Stomach (tissue), 9 donors: ENCODE data around the gene COL4A4. TPM values are rescaled to one million over a fixed set of nuclear protein-coding genes. Genes with fewer than 3 reads are reported as not detected.

Source experiments
- DNase-seq, 2 donors: peaks; one replicate each; pipeline versions ENCODE4 v3.0.0 to v3.0.0-alpha.2; 2013 to 2019
- H3K27ac ChIP-seq, 5 donors: fragments of 200-600 bp in 4 of 5; sonication (generic) in 4 of 5; one replicate each; pipeline ENCODE4 v1.5.1; 2013 to 2019; ENCODE audit warnings: mild to moderate bottlenecking in 1 of 5, moderate library complexity in 1 of 5
- H3K27me3 ChIP-seq, 3 donors: fragments of 200-600 bp; sonication (generic); one replicate each; pipeline ENCODE4 v1.5.1; 2017 to 2019; ENCODE audit warnings: mixed run types in 1 of 3
- H3K36me3 ChIP-seq, 4 donors: fragments of 200-600 bp; sonication (generic); 1 replicate in 3 of 4; 2 replicates in 1 of 4; pipeline ENCODE4 v1.5.1; 2016 to 2019
- H3K4me1 ChIP-seq, 4 donors: fragments of 200-600 bp; sonication (generic); one replicate each; pipeline ENCODE4 v1.5.1; 2016 to 2019
- H3K4me3 ChIP-seq, 4 donors: fragments of 200-600 bp; sonication (generic) in 3 of 4; one replicate each; pipeline ENCODE4 v1.5.1; 2016 to 2019; ENCODE audit warnings: mild to moderate bottlenecking in 1 of 4
- H3K9me3 ChIP-seq, 4 donors: fragments of 200-600 bp; sonication (generic); one replicate each; pipeline ENCODE4 v1.5.1; 2016 to 2019
- CTCF ChIP-seq, 7 experiments: fragments of 450-650 bp in 4 of 7; fragments of 200-600 bp in 3 of 7; sonication (generic) in 3 of 7; IDR thresholded peaks; one replicate each; pipeline ENCODE4 v1.5.1; 2016 to 2019; ENCODE audit warnings: antibody characterized with exemption in 7 of 7, control low read depth in 2 of 7, mild to moderate bottlenecking in 1 of 7
- EP300 ChIP-seq: sonication (generic); formaldehyde crosslinking; IDR thresholded peaks from one replicate; pipeline ENCODE4 v1.6.1; 2017; ENCODE audit warnings: antibody characterized with exemption
- POLR2A ChIP-seq, 4 donors: fragments of 450-650 bp; IDR thresholded peaks; one replicate each; pipeline ENCODE4 v1.6.1; 2016; ENCODE audit warnings: antibody characterized with exemption in 4 of 4, control low read depth in 2 of 4, mild to moderate bottlenecking in 1 of 4, moderate library complexity in 1 of 4
- POLR2AphosphoS5 ChIP-seq, 3 donors: sonication (generic); formaldehyde crosslinking; IDR thresholded peaks; one replicate each; pipeline ENCODE4 v1.6.1; 2016; ENCODE audit warnings: antibody characterized with exemption in 3 of 3
- WGBS, 5 donors: extraction: QIAGEN DNeasy Blood & Tissue Kit in 3 of 5; methylation state at CpG; one replicate each; pipeline versions ENCODE4 v1.1.5 to v1.1.7; 2013 to 2018; 5-methylcytosine and 5-hydroxymethylcytosine counted together
- intact Hi-C: fragments of 100-400 bp; cut with DNase I; formaldehyde crosslinking; loops from one replicate; pipeline ENCODE4 v1.15.1; 2023; ENCODE audit warnings: low total_unique reads
- polyA plus RNA-seq, 3 donors: library from polyadenylated mRNA; stranded (reverse); fragments of 200-250 nt; gene quantifications; one replicate each; pipeline ENCODE4 v1.2.3, GENCODE V29; 2013
- total RNA-seq, 5 donors: library from RNA; depleted of rRNA; stranded (reverse); fragments of >200 nt; gene quantifications; one replicate each; pipeline versions ENCODE4 v1.1.0 to v1.2.3, GENCODE V29; 2014 to 2016
- donor health status: healthy with polysubstance abuse.
- donor health status: Bipolar disorder and iron deficiency.
- donor health status: healthy.

COL4A4 gene
- total and polyA plus RNA-seq, 8 donors = 0.15 to 7.6 (median 0.55) TPM; not detected in 1

GRCh38 chr2:226971770-226972169, 192.2 kb downstream of the COL4A4 start:
- no peaks in the 10 kb centered on the region for H3K4me1 ChIP-seq
- TF ChIP-seq POLR2A (IDR thresholded peaks at IDR 0.05) (no peak), CTCF (IDR thresholded peaks at IDR 0.05) (no peak), EP300 (no peak), POLR2AphosphoS5 (IDR thresholded peaks at IDR 0.05) (no peak)
- intact Hi-C loops = no loop called here
- H3K4me3 ChIP-seq = no peak overlapping the region
- H3K36me3 ChIP-seq = no peaks in the 10 kb centered on the region
- H3K27me3 ChIP-seq = no peaks in the 10 kb centered on the region
- no peak for DNase-seq
- 92 to 97% (median 95%) methylated on average over 4 of the region's 4 CpGs for whole genome bisulfite sequencing, 5 donors
- no peak overlapping the region for H3K27ac ChIP-seq
- no peaks in the 10 kb centered on the region for H3K9me3 ChIP-seq

GRCh38 chr2:226971084-226971483, 192.9 kb downstream of the COL4A4 start:
- no peaks in the 10 kb centered on the region for H3K36me3 ChIP-seq
- H3K27me3 ChIP-seq = no peaks in the 10 kb centered on the region
- H3K27ac ChIP-seq = no peak overlapping the region
- intact Hi-C loops = no loop called here
- WGBS, 5 donors = 84 to 89% (median 87%) methylated on average over 6 of the region's 6 CpGs
- no peaks in the 10 kb centered on the region for H3K4me1 ChIP-seq
- no peak for DNase-seq
- no peak overlapping the region for H3K4me3 ChIP-seq
- H3K9me3 ChIP-seq = no peaks in the 10 kb centered on the region
- TF ChIP-seq CTCF (IDR thresholded peaks at IDR 0.05) = no peak
- no peak for TF ChIP-seq EP300
- no peak for TF ChIP-seq POLR2AphosphoS5 (IDR thresholded peaks at IDR 0.05)
- no peak for TF ChIP-seq POLR2A (IDR thresholded peaks at IDR 0.05)

- no peaks in the 10 kb centered on the region for H3K9me3 ChIP-seq
- 78 to 89% (median 84%) methylated on average over 3 of the region's 3 CpGs for WGBS, 5 donors
- no peaks in the 10 kb centered on the region for H3K27me3 ChIP-seq
- intact Hi-C loops = no loop called here
- no peak for TF ChIP-seq POLR2AphosphoS5 (IDR thresholded peaks at IDR 0.05)
- TF ChIP-seq POLR2A (IDR thresholded peaks at IDR 0.05) = no peak
- TF ChIP-seq CTCF (IDR thresholded peaks at IDR 0.05) = no peak
- no peak for TF ChIP-seq EP300
- H3K36me3 ChIP-seq = no peaks in the 10 kb centered on the region
- no peak overlapping the region for H3K4me3 ChIP-seq
- DNase-seq = no peak
- no peaks in the 10 kb centered on the region for H3K4me1 ChIP-seq
- peak overlapping the region in 1 of 5 donors; percentile 2 for H3K27ac ChIP-seq
These were observed 193.6 kb downstream of the COL4A4 start for GRCh38 chr2:226970362-226970761.

GRCh38 chr2:226969417-226970080, 194.5 kb downstream of the COL4A4 start:
- TF ChIP-seq POLR2AphosphoS5 (IDR thresholded peaks at IDR 0.05) = no peak
- no peak for TF ChIP-seq EP300
- TF ChIP-seq CTCF (IDR thresholded peaks at IDR 0.05) = no peak
- no peak for TF ChIP-seq POLR2A (IDR thresholded peaks at IDR 0.05)
- DNase-seq = peak in 1 of 2 donors; percentile 28
- H3K27ac ChIP-seq = peak overlapping the region in 1 of 5 donors; percentile 2
- H3K4me1 ChIP-seq = no peaks in the 10 kb centered on the region
- H3K4me3 ChIP-seq = no peak overlapping the region
- 69 to 87% (median 84%) methylated on average over 6 of the region's 6 CpGs for WGBS, 5 donors
- intact Hi-C loops = no loop called here
- no peaks in the 10 kb centered on the region for H3K27me3 ChIP-seq
- no peaks in the 10 kb centered on the region for H3K9me3 ChIP-seq
- H3K36me3 ChIP-seq = no peaks in the 10 kb centered on the region
